Measurements from ENCODE around the gene RNF227.
"Not testable (repeated sequence)": the region's sequence is repeated elsewhere in the genome, so short reads cannot be mapped to it uniquely, and the experiment has no call there.

The RNF227 gene

DNA sequence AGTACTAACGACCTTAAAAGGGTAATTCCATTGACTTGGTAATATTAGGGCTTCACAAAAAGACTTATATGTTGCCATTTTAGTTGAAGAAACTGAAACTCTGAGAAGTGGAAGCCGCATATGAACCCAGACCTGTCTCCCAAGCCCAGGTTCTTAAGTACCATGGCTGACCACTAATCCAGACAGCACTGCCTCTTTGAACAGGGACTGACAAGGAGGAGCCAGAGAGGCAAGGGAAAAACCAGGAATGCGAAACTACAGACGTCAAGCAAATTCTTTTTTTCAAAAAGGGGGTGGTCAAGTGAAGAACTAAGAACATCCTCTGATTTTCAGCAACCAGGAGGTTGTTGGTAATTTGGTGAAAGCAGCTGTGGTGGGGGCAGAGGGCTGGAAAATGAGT lies 43.0 kb downstream of the RNF227 start:
- peaks cover 60% of the 10 kb centered on the region for H3K36me3 Mint-ChIP-seq (ENCODE audit: low read depth)
- no peaks in the 10 kb centered on the region for H3K9me3 Mint-ChIP-seq
- no peak overlapping the region for H3K27ac Mint-ChIP-seq
- TF ChIP-seq, protein P1, sequence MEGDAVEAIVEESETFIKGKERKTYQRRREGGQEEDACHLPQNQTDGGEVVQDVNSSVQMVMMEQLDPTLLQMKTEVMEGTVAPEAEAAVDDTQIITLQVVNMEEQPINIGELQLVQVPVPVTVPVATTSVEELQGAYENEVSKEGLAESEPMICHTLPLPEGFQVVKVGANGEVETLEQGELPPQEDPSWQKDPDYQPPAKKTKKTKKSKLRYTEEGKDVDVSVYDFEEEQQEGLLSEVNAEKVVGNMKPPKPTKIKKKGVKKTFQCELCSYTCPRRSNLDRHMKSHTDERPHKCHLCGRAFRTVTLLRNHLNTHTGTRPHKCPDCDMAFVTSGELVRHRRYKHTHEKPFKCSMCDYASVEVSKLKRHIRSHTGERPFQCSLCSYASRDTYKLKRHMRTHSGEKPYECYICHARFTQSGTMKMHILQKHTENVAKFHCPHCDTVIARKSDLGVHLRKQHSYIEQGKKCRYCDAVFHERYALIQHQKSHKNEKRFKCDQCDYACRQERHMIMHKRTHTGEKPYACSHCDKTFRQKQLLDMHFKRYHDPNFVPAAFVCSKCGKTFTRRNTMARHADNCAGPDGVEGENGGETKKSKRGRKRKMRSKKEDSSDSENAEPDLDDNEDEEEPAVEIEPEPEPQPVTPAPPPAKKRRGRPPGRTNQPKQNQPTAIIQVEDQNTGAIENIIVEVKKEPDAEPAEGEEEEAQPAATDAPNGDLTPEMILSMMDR (IDR thresholded peaks at IDR 0.05; ENCODE audit: unreplicated experiment in 3 of 3), result no peak
- H3K27me3 Mint-ChIP-seq (ENCODE audit: low read depth), result no peaks in the 10 kb centered on the region
- H3K4me1 Mint-ChIP-seq, result peaks cover 2% of the 10 kb centered on the region
- H3K4me3 Mint-ChIP-seq, result no peak overlapping the region

DNA sequence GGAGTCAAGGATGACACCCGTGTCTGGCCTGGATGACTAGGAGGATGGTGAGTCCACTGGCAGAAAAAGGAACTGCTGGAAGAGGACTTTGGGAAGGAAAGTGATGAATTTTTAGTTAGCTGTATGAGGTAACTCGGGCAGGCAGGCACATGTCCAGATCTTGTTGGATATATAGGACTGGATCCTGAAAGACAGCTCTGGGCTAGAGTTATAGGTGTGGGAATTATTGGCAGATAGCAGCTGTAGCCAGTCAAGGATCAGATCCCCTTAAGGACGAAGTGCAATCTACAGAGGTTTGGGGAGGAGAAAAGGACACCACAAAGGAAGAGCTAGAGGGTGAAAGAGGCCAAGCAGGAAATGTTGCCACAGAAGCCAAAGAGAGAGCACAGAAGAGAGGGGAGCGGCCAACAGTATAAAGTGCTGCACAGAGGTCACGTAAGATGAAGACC lies 48.2 kb downstream of the RNF227 start:
- peaks cover 15% of the 10 kb centered on the region for H3K4me1 Mint-ChIP-seq
- no peaks in the 10 kb centered on the region for H3K9me3 Mint-ChIP-seq
- no peaks in the 10 kb centered on the region for H3K27me3 Mint-ChIP-seq (ENCODE audit: low read depth)
- TF ChIP-seq, protein P1 (IDR thresholded peaks at IDR 0.05; ENCODE audit: unreplicated experiment in 3 of 3), result no peak
- no peak overlapping the region for H3K27ac Mint-ChIP-seq
- H3K4me3 Mint-ChIP-seq, result no peak overlapping the region
- peaks cover 50% of the 10 kb centered on the region for H3K36me3 Mint-ChIP-seq (ENCODE audit: low read depth)

DNA sequence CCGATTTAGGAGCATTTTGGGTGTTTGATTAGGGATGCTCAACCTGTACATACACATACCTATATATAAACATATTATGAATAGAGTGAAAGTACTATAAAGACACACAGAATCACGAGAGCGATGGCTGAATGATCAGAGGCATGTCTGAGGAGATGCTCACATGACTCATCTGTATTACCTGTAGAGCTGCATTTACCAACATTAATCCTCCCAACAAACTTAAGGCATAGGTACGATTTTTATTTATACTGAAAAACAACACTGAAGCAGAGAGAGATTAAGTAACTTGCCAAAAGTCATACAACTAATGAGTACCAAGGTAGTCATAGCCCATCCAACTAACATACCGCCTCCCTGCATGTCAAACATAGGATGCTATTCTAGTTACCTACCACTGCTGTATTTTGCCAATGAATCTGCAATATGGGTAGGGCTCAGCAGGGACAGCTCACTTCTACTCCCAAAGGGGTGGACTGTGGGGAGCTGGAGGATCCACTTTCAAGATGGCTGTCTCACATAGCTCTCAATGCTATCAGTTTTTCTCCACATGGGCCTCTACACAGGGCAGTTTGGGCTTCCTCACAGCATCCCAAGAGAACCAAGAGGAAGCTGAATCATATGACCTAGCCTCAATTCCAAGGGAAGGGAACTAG lies 51.0 kb downstream of the RNF227 start:
- Mint-ChIP-seq H3K27me3 (ENCODE audit: low read depth) (no peaks in the 10 kb centered on the region), H3K36me3 (ENCODE audit: low read depth) (peaks cover 40% of the 10 kb centered on the region), H3K4me3 (no peak overlapping the region), H3K9me3 (no peaks in the 10 kb centered on the region), H3K27ac (no peak overlapping the region), H3K4me1 (peaks cover 20% of the 10 kb centered on the region)
- TF ChIP-seq, protein P1 (IDR thresholded peaks at IDR 0.05; ENCODE audit: unreplicated experiment in 3 of 3), result no peak

DNA sequence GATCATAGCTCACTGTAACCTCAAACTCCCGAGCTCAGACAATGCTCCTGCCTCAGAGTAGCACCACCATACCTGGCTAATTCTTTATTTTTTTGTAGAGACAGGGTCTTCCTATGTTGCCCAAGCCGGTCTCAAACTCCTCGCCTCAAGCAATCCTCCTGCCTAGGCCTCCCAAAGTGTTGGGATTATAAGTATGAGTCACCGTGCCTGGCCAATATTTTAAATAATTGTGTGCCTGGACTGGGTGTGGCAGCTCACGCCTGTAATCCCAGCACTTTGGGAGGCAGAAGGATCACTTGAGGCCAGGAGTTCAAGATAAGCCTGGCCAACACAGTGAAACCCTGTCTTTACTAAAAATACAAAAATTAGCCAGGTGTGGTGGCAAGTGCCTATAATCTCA lies 51.7 kb downstream of the RNF227 start:
- not testable (repeated sequence) for H3K9me3 Mint-ChIP-seq; H3K4me3 Mint-ChIP-seq; H3K27ac Mint-ChIP-seq; H3K27me3 Mint-ChIP-seq (ENCODE audit: low read depth)
- peaks cover 37% of the 10 kb centered on the region for H3K36me3 Mint-ChIP-seq (ENCODE audit: low read depth)
- H3K4me1 Mint-ChIP-seq, result peaks cover 20% of the 10 kb centered on the region
